SU-DHL-6 (cell line): ENCODE data around the gene ZRANB3.

Experiments
- H2AFZ ChIP-seq: fragments of 200-600 bp; sonication (generic); 2 replicates; pipeline ENCODE4 v1.6.1; 2014; ENCODE audit warnings: low read depth, mild to moderate bottlenecking, moderate library complexity, mixed read lengths, antibody characterized with exemption, low read length; ENCODE audit not compliant: severe bottlenecking
- H3F3A ChIP-seq: fragments of 200-600 bp; shearing (Covaris generic); 2 replicates; pipeline ENCODE4 v1.6.0; 2016; ENCODE audit warnings: antibody characterized with exemption, mild to moderate bottlenecking; ENCODE audit not compliant: insufficient read depth
- H3K27ac ChIP-seq: fragments of 200-600 bp; sonication (generic); 2 replicates; pipeline ENCODE4 v1.5.1; 2016; ENCODE audit warnings: low read depth, mild to moderate bottlenecking, low read length, moderate library complexity, mixed read lengths
- H3K27me3 ChIP-seq: fragments of 200-600 bp; sonication (generic), shearing (Covaris generic); 2 replicates; pipeline ENCODE4 v1.6.0; 2014; ENCODE audit warnings: mild to moderate bottlenecking, low read length
- H3K36me3 ChIP-seq: fragments of 200-600 bp; sonication (generic); 2 replicates; pipeline ENCODE4 v1.6.1; 2014; ENCODE audit warnings: mild to moderate bottlenecking, low read length, mixed read lengths
- H3K4me2 ChIP-seq: fragments of 300-600, 200-600 bp; shearing (Covaris generic), sonication (generic); 2 replicates; pipeline ENCODE4 v1.6.0; 2014; ENCODE audit warnings: low read length, low read depth, mild to moderate bottlenecking; ENCODE audit not compliant: poor library complexity, severe bottlenecking
- H3K4me3 ChIP-seq: fragments of 200-600 bp; sonication (generic); 2 replicates; pipeline ENCODE4 v1.5.1; 2014; ENCODE audit warnings: antibody characterized with exemption, low read length, mild to moderate bottlenecking, mixed read lengths; ENCODE audit not compliant: insufficient read depth, poor library complexity, severe bottlenecking
- H3K79me2 ChIP-seq: fragments of 200-600 bp; sonication (generic); 2 replicates; pipeline ENCODE4 v1.6.1; 2014; ENCODE audit warnings: mild to moderate bottlenecking, low read length, moderate library complexity; ENCODE audit not compliant: insufficient read depth
- H3K9ac ChIP-seq: fragments of 200-600 bp; sonication (generic); 2 replicates; pipeline ENCODE4 v1.7.0; 2014; ENCODE audit warnings: mild to moderate bottlenecking, low read length
- H3K9me2 ChIP-seq: fragments of 200-600 bp; sonication (generic); replicated peaks from 2 replicates; pipeline ENCODE4 v1.6.1; 2014; ENCODE audit warnings: low read length; ENCODE audit not compliant: insufficient read depth
- H3K9me3 ChIP-seq: fragments of 200-600 bp; sonication (generic); 2 replicates; pipeline ENCODE4 v1.6.1; 2014; ENCODE audit warnings: low read length, mixed read lengths; ENCODE audit not compliant: insufficient read depth
- H4K20me1 ChIP-seq: fragments of 200-600 bp; sonication (generic); 2 replicates; pipeline ENCODE4 v1.6.1; 2014; ENCODE audit warnings: low read depth, mild to moderate bottlenecking, antibody characterized with exemption, low read length, moderate library complexity, mixed read lengths
- EZH2phosphoT487 ChIP-seq: fragments of 200-600 bp; sonication (generic), shearing (Covaris generic); conservative IDR thresholded peaks from 2 replicates; pipeline ENCODE4 v1.6.1; 2018; ENCODE audit warnings: mild to moderate bottlenecking, antibody characterized with exemption, low read length, moderate library complexity, mixed read lengths
- TF ChIP-seq, protein P1 (sequence below): fragments of 200-600 bp; sonication (generic); IDR thresholded peaks from one replicate; pipeline ENCODE4 v1.5.1; 2017; ENCODE audit warnings: antibody characterized with exemption, mild to moderate bottlenecking, low read length, moderate library complexity; ENCODE audit not compliant: insufficient read depth, poor library complexity, severe bottlenecking

The ZRANB3 gene

DNA sequence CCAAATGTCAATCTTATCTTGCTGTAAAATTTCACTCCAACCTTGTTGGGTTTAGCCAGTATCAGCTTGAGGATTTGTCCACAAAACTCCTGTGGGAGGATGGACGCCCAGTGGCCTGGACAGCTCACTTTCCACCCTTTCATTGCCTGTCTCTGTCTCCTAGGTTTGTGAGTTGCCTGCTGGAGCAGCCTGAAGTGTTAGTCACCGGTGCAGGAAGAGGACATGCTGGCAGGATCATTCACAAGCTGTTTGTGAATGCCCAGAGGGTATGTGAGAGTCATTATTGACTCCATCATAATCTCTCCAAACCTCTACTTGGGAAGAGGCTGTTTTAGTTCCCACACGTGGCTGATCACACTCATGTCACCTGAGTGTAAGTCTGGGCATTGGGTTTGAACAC is 366.6 kb downstream of the ZRANB3 start:
- Histone ChIP-seq H3K27me3 (no peaks in the 10 kb centered on the region), H3F3A (no peaks in the 10 kb centered on the region; the same call in 1 of the 2 replicates), H3K4me2 (no peak overlapping the region), H2AFZ (no peak overlapping the region), H3K9me2 (no peaks in the 10 kb centered on the region), H3K79me2 (no peaks in the 10 kb centered on the region), H3K36me3 (peaks cover 37% of the 10 kb centered on the region), H3K27ac (no peak overlapping the region), H4K20me1 (no peaks in the 10 kb centered on the region), H3K9me3 (no peaks in the 10 kb centered on the region), H3K9ac (no peak overlapping the region), H3K4me3 (no peak overlapping the region)
- no peak for TF ChIP-seq EZH2phosphoT487
- TF ChIP-seq, protein P1, sequence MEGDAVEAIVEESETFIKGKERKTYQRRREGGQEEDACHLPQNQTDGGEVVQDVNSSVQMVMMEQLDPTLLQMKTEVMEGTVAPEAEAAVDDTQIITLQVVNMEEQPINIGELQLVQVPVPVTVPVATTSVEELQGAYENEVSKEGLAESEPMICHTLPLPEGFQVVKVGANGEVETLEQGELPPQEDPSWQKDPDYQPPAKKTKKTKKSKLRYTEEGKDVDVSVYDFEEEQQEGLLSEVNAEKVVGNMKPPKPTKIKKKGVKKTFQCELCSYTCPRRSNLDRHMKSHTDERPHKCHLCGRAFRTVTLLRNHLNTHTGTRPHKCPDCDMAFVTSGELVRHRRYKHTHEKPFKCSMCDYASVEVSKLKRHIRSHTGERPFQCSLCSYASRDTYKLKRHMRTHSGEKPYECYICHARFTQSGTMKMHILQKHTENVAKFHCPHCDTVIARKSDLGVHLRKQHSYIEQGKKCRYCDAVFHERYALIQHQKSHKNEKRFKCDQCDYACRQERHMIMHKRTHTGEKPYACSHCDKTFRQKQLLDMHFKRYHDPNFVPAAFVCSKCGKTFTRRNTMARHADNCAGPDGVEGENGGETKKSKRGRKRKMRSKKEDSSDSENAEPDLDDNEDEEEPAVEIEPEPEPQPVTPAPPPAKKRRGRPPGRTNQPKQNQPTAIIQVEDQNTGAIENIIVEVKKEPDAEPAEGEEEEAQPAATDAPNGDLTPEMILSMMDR, result no peak

DNA sequence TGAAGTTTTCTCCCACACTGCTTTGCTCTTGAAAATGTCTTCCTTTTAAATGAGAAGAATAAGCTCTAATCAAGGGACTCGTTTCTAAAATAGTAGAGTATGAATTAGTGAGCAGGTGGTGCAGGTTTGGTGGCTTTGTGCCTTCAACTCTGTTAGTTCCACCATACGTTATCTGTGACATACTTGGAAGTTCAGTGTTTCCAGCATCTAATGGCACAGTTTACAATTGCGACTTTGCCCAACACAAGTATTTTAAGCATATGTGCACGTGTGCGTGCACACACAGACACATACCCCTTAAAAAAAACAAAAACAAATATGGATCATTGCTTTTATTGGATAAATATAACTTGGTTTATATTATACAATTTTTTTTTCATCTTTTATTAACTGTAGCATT is 367.1 kb downstream of the ZRANB3 start:
- H3K27ac ChIP-seq, result no peak overlapping the region
- no peak overlapping the region for H3K4me2 ChIP-seq
- no peak overlapping the region for H2AFZ ChIP-seq
- H3K9me2 ChIP-seq, result no peaks in the 10 kb centered on the region
- peaks cover 39% of the 10 kb centered on the region for H3K36me3 ChIP-seq
- H3K79me2 ChIP-seq, result no peaks in the 10 kb centered on the region
- H3K9me3 ChIP-seq, result no peaks in the 10 kb centered on the region
- H3K27me3 ChIP-seq, result no peaks in the 10 kb centered on the region
- H3K9ac ChIP-seq, result no peak overlapping the region
- no peaks in the 10 kb centered on the region for H4K20me1 ChIP-seq
- H3F3A ChIP-seq, result no peaks in the 10 kb centered on the region; the same call in 1 of the 2 replicates
- no peak overlapping the region for H3K4me3 ChIP-seq
- no peak for TF ChIP-seq EZH2phosphoT487
- TF ChIP-seq, protein P1, result no peak

DNA sequence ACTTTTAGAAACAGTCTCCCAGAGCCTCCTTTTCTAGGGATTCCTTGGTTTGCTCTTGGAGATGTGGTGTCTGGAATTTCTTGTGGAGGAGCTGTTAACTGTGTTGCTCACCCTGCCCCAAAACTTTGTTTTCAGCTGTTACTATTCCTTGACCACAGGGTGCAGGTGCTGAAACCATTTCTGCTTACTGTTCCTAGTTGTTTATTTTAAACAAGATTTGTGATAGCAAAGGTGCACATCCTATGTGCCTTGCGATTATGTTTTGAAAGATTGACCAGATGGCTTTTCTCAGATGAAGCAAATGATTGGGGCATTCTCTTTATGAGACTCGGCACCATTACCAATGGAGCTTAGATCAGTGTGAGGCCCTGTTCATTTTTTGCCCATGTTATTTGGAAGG is 367.7 kb downstream of the ZRANB3 start:
- Histone ChIP-seq H3K4me3 (no peak overlapping the region), H4K20me1 (no peaks in the 10 kb centered on the region), H2AFZ (no peak overlapping the region), H3K79me2 (no peaks in the 10 kb centered on the region), H3K27me3 (no peaks in the 10 kb centered on the region), H3K9ac (no peak overlapping the region), H3F3A (no peaks in the 10 kb centered on the region; the same call in 1 of the 2 replicates), H3K9me2 (no peaks in the 10 kb centered on the region), H3K9me3 (no peaks in the 10 kb centered on the region), H3K36me3 (peaks cover 40% of the 10 kb centered on the region), H3K4me2 (no peak overlapping the region), H3K27ac (peak overlapping the region; percentile 1; the same call in 1 of the 2 replicates)
- TF ChIP-seq, protein P1, result no peak
- TF ChIP-seq EZH2phosphoT487, result no peak

DNA sequence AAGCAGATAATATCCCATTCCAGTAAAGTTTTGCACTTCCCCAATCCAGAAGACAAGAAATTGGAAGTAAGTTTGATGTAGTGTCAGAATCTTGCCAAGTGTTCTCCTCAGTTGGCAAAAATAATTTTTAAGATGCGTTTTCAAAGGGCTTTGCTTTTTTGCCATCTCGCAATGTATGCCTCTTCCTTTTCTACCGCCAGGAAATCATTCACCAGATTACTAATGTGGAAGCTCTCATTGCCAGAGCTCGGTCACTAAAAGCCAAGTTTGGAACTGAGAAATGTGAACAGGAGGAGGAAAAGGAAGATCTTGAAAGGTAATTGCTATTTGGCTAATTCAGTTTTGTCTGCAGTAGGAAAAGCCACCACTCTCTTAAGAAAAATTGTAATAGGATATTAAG is 368.2 kb downstream of the ZRANB3 start:
- TF ChIP-seq, protein P1, result no peak
- no peak for TF ChIP-seq EZH2phosphoT487
- Histone ChIP-seq H3K4me2 (no peak overlapping the region), H3K36me3 (peaks cover 39% of the 10 kb centered on the region), H3K9me2 (no peaks in the 10 kb centered on the region), H3K4me3 (no peak overlapping the region), H3K79me2 (no peaks in the 10 kb centered on the region), H3F3A (no peaks in the 10 kb centered on the region; the same call in 1 of the 2 replicates), H3K27ac (peak overlapping the region; percentile 1; the same call in 1 of the 2 replicates), H3K9ac (no peak overlapping the region), H3K9me3 (no peaks in the 10 kb centered on the region), H2AFZ (no peak overlapping the region), H4K20me1 (no peaks in the 10 kb centered on the region), H3K27me3 (no peaks in the 10 kb centered on the region)
